ENCODE measurements around the gene DUSP22. TPM values are rescaled to one million over a fixed set of nuclear protein-coding genes. Genes with fewer than 3 reads are reported as not detected.

The DUSP22 gene
- total RNA-seq, 4 donors from 2014 or later = 67.0 to 97.3 (median 78.0) TPM

GRCh38 chr6:379410-380181, 87.3 kb downstream of the DUSP22 start:
- TF ChIP-seq POLR2AphosphoS5 (IDR thresholded peaks at IDR 0.05) (no peak), POLR2A (IDR thresholded peaks at IDR 0.05) (no peak), EP300 (IDR thresholded peaks at IDR 0.05) (no peak)
- TF ChIP-seq, protein P1, sequence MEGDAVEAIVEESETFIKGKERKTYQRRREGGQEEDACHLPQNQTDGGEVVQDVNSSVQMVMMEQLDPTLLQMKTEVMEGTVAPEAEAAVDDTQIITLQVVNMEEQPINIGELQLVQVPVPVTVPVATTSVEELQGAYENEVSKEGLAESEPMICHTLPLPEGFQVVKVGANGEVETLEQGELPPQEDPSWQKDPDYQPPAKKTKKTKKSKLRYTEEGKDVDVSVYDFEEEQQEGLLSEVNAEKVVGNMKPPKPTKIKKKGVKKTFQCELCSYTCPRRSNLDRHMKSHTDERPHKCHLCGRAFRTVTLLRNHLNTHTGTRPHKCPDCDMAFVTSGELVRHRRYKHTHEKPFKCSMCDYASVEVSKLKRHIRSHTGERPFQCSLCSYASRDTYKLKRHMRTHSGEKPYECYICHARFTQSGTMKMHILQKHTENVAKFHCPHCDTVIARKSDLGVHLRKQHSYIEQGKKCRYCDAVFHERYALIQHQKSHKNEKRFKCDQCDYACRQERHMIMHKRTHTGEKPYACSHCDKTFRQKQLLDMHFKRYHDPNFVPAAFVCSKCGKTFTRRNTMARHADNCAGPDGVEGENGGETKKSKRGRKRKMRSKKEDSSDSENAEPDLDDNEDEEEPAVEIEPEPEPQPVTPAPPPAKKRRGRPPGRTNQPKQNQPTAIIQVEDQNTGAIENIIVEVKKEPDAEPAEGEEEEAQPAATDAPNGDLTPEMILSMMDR (IDR thresholded peaks at IDR 0.05) = no peak
- ATAC-seq = no peak
- no peaks in the 10 kb centered on the region for H3K9me3 ChIP-seq
- 83 to 86% methylated on average over 23 to 24 of the region's 28 CpGs for WGBS, 2 donors (ENCODE audit: low coverage in 1 of 2)
- no peak overlapping the region for H3K4me3 ChIP-seq
- no peaks in the 10 kb centered on the region for H3K36me3 ChIP-seq
- H3K4me1 ChIP-seq = no peaks in the 10 kb centered on the region
- H3K27ac ChIP-seq = no peak overlapping the region
- H3K27me3 ChIP-seq = peaks cover 84% of the 10 kb centered on the region

DNA sequence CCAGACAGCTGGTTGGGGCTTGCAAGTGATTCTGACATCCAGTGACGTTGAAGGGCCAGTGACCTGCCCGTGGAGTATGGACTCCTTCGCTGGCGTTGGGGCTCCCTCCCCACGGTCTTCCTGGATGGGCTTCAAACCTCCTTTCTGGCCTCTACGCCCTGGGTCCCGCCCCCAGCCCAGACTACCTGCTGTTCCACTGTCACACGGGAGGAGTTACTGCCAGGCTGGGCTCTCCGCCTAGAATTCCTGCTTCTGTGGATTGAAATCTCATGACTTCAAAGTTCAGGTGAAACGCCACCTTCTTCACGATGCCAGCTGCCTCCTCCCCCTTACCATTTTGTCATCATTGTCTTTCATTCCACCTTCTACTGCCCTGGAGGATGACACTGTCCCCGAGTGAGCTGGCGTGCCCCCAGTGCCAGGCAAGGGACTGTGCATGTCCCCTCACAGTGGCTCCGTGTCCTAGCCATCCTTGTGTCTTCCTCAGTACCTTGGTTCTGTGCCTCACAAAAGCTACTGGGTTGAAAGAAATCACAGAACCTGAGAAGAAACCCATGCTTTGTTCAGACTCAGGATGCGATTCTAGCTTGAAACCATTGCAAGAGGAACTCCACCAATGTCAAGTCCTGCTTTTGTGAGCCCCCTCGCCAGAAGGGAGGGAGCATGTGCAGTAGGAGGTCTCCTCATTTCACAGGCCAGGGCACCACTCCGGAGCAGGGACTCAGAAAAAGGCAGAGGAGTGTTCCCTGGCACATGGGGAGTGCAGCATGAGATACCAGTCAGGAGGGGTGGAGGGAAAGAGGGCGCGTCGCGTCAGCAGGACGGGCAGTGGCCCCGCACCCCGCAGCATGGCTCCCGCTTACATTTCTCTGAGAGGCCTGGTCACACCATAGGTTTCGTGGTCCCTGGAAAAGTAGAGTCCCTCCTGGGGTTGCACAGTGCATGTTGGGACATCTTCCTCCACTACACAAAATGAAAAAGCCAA, 88.2 kb downstream of the DUSP22 start:
- no peak for ATAC-seq
- 75 to 84% methylated on average over 21 to 26 of the region's 26 CpGs for WGBS, 2 donors (ENCODE audit: low coverage in 1 of 2)
- H3K27ac ChIP-seq = no peak overlapping the region
- H3K27me3 ChIP-seq = peaks cover 84% of the 10 kb centered on the region
- H3K36me3 ChIP-seq = no peaks in the 10 kb centered on the region
- H3K9me3 ChIP-seq = no peaks in the 10 kb centered on the region
- H3K4me3 ChIP-seq = no peak overlapping the region
- no peaks in the 10 kb centered on the region for H3K4me1 ChIP-seq
- TF ChIP-seq EP300 (IDR thresholded peaks at IDR 0.05) (no peak), POLR2AphosphoS5 (IDR thresholded peaks at IDR 0.05) (no peak), POLR2A (IDR thresholded peaks at IDR 0.05) (no peak)
- TF ChIP-seq, protein P1 (IDR thresholded peaks at IDR 0.05) = no peak

- Histone ChIP-seq H3K9me3 (no peaks in the 10 kb centered on the region), H3K4me3 (no peak overlapping the region), H3K27me3 (peaks cover 87% of the 10 kb centered on the region), H3K36me3 (no peaks in the 10 kb centered on the region), H3K4me1 (no peaks in the 10 kb centered on the region), H3K27ac (no peak overlapping the region)
- no peak for ATAC-seq
- TF ChIP-seq POLR2AphosphoS5 (IDR thresholded peaks at IDR 0.05) (no peak), EP300 (IDR thresholded peaks at IDR 0.05) (no peak), POLR2A (IDR thresholded peaks at IDR 0.05) (no peak)
- TF ChIP-seq, protein P1 (IDR thresholded peaks at IDR 0.05) = no peak
- WGBS, 2 donors (ENCODE audit: low coverage in 1 of 2) = 88 to 90% methylated on average over 17 of the region's 17 CpGs
Measured at GRCh38 chr6:381742-382461, 89.6 kb downstream of the DUSP22 start.

DNA sequence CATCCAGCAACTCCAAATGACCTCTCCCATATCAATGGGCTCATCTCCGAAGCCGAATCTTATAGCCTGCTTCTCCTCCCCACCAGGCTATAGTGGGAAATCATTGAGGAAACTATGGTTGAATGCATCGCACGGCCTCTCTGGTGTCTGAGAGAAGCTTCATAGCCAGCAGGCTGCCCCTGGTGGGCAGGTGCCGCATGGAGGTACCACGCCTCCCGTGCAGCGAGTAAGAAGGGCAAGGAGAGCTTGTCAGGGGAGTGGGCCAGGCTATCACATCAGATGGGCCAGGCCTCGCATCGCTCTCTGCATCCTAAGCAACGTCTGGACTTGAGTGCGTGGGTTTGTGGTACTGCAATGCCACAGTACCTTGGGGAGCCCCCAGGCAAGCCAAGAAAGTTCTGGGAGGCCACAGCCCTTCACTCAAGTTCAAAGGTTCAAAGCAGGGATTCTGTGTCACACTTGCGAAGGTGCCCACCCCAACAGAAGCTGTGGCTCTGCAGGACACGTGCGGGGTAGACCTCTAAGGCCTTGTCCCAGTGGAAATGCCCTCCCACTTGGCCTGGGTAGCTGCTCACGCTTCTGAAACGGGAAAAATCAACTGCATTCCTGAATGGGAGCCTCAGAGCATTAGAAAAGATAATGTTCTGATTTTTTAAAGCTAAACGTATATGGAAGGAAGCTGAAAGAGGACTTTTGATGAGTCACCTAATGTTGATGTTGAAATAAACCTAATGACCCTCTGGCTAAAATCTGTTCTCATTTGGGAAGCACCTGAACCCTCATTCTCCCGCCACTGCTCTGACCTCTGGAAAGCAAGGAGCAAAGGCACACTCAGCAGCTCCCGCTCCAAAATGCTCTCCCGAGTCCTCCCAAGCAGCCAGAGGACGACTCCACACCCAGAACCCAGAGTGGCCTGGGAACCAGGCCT, 90.9 kb downstream of the DUSP22 start:
- H3K36me3 ChIP-seq = no peaks in the 10 kb centered on the region
- TF ChIP-seq POLR2AphosphoS5 (IDR thresholded peaks at IDR 0.05) = no peak
- no peak for TF ChIP-seq EP300 (IDR thresholded peaks at IDR 0.05)
- TF ChIP-seq, protein P1 (IDR thresholded peaks at IDR 0.05) = no peak
- TF ChIP-seq POLR2A (IDR thresholded peaks at IDR 0.05) = no peak
- WGBS, 2 donors (ENCODE audit: low coverage in 1 of 2) = 55 to 65% methylated on average over 5 to 11 of the region's 22 CpGs
- no peaks in the 10 kb centered on the region for H3K9me3 ChIP-seq
- ATAC-seq = no peak
- no peak overlapping the region for H3K4me3 ChIP-seq
- no peak overlapping the region for H3K27ac ChIP-seq
- no peaks in the 10 kb centered on the region for H3K4me1 ChIP-seq
- H3K27me3 ChIP-seq = peaks cover 87% of the 10 kb centered on the region
